HepG2 (cell line): Measurements from ENCODE around the gene CHKA. TPM values are rescaled to one million over a fixed set of nuclear protein-coding genes. Genes with fewer than 3 reads are reported as not detected.

ENCODE experiments used
- ATF7-NPFF ChIP-seq: sonication (generic); formaldehyde crosslinking; IDR thresholded peaks from 2 replicates; pipeline ENCODE4 v1.8.1; 2023; ENCODE audit warnings: mild to moderate bottlenecking, low read depth, missing genetic modification reagents, moderate library complexity
- CCAR2 ChIP-seq: fragments of 200-400 bp; formaldehyde crosslinking; optimal IDR thresholded peaks from 2 replicates; pipeline ENCODE3; 2018; ENCODE audit warnings: low read depth, mild to moderate bottlenecking, low read length, moderate library complexity
- CREM ChIP-seq, 2 experiments: sonication (generic) in 1 of 2; formaldehyde crosslinking in 1 of 2; IDR thresholded peaks; 2 replicates each; pipeline versions ENCODE4 v1.4.0 to v1.6.1; 2016 to 2020; ENCODE audit warnings: antibody characterized with exemption in 1 of 2, mild to moderate bottlenecking in 1 of 2, missing genetic modification reagents in 1 of 2
- HMG20B ChIP-seq: conservative IDR thresholded peaks from 2 replicates; pipeline ENCODE4 v1.6.1; 2016; ENCODE audit warnings: missing genetic modification reagents, missing compliant biosample characterization
- JARID2 ChIP-seq: sonication (generic); formaldehyde crosslinking; IDR thresholded peaks from 2 replicates; pipeline ENCODE4 v1.8.1; 2023; ENCODE audit warnings: missing genetic modification reagents, inconsistent platforms; ENCODE audit not compliant: insufficient replicate concordance
- SOX6 ChIP-seq, 2 experiments: fragments of 450-650 bp in 1 of 2; sonication (generic) in 1 of 2; formaldehyde crosslinking in 1 of 2; IDR thresholded peaks; 2 replicates each; pipeline versions ENCODE4 v1.4.0 to v1.6.1; 2017 to 2020; ENCODE audit warnings: antibody characterized with exemption in 1 of 2, mild to moderate bottlenecking in 1 of 2, missing genetic modification reagents in 1 of 2
- TBX2 ChIP-seq: sonication (generic); formaldehyde crosslinking; IDR thresholded peaks from 2 replicates; pipeline ENCODE4 v1.5.0; 2020; ENCODE audit warnings: missing genetic modification reagents, mild to moderate bottlenecking, borderline replicate concordance
- ZNF501 ChIP-seq: sonication (generic); formaldehyde crosslinking; IDR thresholded peaks from 2 replicates; pipeline ENCODE4 v1.5.1; 2020; ENCODE audit warnings: mild to moderate bottlenecking, moderate library complexity, missing genetic modification reagents
- ZNF510 ChIP-seq: sonication (generic); formaldehyde crosslinking; IDR thresholded peaks from 2 replicates; pipeline ENCODE4 v1.4.0; 2020; ENCODE audit warnings: low read depth, mild to moderate bottlenecking, missing genetic modification reagents
- polyA plus RNA-seq, 8 experiments: library from polyadenylated mRNA; depleted of rRNA in 3 of 8; stranded (reverse) in 7 of 8; unstranded in 1 of 8; fragments of >200 nt; fragmentation: Illumina TruSeq in 4 of 8; extraction: Trizol in 4 of 8; gene quantifications; 2 replicates each; pipeline versions ENCODE4 v1.2.1 to v1.2.3, GENCODE V29; 2011 to 2016; ENCODE audit warnings: low read depth in 4 of 8, missing spikeins in 1 of 8, mixed read lengths in 1 of 8; ENCODE audit not compliant: insufficient read depth in 1 of 8
- total RNA-seq, 5 experiments: library from RNA; depleted of rRNA; stranded (reverse); fragments of >200 nt; fragmentation: Illumina TruSeq; extraction: Trizol; gene quantifications; 2 replicates each; pipeline ENCODE4 v1.2.3, GENCODE V29; 2016; ENCODE audit warnings: low read depth in 1 of 5
- TF ChIP-seq, protein P1 (sequence below): sonication (generic); formaldehyde crosslinking; IDR thresholded peaks from 2 replicates; pipeline ENCODE4 v1.4.0; 2020; ENCODE audit warnings: mild to moderate bottlenecking, missing genetic modification reagents
- TF ChIP-seq, protein P2 (sequence below): sonication (generic); formaldehyde crosslinking; IDR thresholded peaks from 2 replicates; pipeline ENCODE4 v1.5.0; 2020; ENCODE audit warnings: mild to moderate bottlenecking, missing genetic modification reagents
- TF ChIP-seq, protein P3 (sequence below): IDR thresholded peaks from 2 replicates; pipeline ENCODE4 v1.6.1; 2016; ENCODE audit warnings: low read depth, missing genetic modification reagents, missing compliant biosample characterization
- TF ChIP-seq, protein P4 (sequence below): sonication (generic); formaldehyde crosslinking; IDR thresholded peaks from 2 replicates; pipeline ENCODE4 v1.5.0; 2020; ENCODE audit warnings: missing genetic modification reagents

The CHKA gene
- total and polyA plus RNA-seq, 2 of the 13 experiments (the other 11 are each of a cell fraction or from before 2014, with no cell fraction given) = 71.6 to 92.7 TPM

DNA sequence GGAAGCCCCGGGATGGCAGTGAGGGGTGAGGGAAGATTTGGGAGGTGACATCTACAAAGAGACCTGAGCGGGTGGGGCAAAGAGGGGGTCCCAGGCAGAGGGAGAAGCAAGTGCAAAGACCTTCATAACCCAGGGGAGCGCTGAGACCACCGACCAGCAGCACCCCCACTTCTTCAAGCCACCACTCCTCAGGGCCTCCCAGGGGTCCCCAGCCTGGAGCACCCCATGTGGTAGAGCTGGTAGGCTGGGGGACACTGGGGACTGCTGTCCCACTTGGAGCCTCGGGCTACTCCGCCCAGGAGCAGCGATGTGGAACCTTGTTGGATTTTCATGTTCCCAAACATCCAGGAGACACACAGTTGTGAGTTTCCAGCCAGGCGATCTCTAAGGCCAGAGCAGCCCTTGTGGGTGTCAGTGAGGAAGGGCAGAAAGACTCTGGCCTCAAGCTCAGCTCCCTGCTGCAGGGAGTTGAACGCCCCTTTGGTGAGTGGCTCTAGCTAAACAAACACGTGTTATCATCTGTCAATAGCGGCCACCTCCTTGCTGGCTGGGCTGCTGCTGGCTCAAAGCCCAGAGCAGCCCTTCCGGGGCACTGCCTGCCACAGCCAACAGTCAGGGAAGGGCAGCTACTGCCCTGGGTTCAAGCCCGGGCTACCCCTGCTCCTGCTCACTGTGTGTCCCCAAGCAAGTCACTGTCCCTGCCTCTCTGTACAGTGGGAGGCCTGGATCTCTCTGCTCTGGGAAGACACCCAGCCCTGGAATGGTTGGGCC lies 25.7 kb upstream of the CHKA start (continued):
- TF ChIP-seq, protein P1, sequence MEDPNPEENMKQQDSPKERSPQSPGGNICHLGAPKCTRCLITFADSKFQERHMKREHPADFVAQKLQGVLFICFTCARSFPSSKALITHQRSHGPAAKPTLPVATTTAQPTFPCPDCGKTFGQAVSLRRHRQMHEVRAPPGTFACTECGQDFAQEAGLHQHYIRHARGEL (CRISPR knock-in tag) = no peak
- TF ChIP-seq JARID2 (CRISPR knock-in tag) (no peak), CCAR2 (no peak), CREM (IDR thresholded peaks at IDR 0.05) (peak; percentile 82; the same call in 1 of the 2 replicates), CREM (CRISPR knock-in tag; IDR thresholded peaks at IDR 0.05) (no peak), HMG20B (CRISPR knock-in tag) (no peak; the same call in 1 of the 2 replicates), TBX2 (CRISPR knock-in tag) (peak; percentile 95), SOX6 (IDR thresholded peaks at IDR 0.05) (no peak), SOX6 (CRISPR knock-in tag; IDR thresholded peaks at IDR 0.05) (peak; percentile 90), ZNF501 (CRISPR knock-in tag) (no peak), ZNF510 (CRISPR knock-in tag) (no peak), ATF7-NPFF (peak; percentile 63; the same call in 1 of the 2 replicates)
- TF ChIP-seq, protein P2, sequence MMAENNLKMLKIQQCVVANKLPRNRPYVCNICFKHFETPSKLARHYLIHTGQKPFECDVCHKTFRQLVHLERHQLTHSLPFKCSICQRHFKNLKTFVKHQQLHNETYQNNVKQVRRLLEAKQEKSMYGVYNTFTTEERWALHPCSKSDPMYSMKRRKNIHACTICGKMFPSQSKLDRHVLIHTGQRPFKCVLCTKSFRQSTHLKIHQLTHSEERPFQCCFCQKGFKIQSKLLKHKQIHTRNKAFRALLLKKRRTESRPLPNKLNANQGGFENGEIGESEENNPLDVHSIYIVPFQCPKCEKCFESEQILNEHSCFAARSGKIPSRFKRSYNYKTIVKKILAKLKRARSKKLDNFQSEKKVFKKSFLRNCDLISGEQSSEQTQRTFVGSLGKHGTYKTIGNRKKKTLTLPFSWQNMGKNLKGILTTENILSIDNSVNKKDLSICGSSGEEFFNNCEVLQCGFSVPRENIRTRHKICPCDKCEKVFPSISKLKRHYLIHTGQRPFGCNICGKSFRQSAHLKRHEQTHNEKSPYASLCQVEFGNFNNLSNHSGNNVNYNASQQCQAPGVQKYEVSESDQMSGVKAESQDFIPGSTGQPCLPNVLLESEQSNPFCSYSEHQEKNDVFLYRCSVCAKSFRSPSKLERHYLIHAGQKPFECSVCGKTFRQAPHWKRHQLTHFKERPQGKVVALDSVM (CRISPR knock-in tag) = peak; percentile 76
- TF ChIP-seq, protein P3, sequence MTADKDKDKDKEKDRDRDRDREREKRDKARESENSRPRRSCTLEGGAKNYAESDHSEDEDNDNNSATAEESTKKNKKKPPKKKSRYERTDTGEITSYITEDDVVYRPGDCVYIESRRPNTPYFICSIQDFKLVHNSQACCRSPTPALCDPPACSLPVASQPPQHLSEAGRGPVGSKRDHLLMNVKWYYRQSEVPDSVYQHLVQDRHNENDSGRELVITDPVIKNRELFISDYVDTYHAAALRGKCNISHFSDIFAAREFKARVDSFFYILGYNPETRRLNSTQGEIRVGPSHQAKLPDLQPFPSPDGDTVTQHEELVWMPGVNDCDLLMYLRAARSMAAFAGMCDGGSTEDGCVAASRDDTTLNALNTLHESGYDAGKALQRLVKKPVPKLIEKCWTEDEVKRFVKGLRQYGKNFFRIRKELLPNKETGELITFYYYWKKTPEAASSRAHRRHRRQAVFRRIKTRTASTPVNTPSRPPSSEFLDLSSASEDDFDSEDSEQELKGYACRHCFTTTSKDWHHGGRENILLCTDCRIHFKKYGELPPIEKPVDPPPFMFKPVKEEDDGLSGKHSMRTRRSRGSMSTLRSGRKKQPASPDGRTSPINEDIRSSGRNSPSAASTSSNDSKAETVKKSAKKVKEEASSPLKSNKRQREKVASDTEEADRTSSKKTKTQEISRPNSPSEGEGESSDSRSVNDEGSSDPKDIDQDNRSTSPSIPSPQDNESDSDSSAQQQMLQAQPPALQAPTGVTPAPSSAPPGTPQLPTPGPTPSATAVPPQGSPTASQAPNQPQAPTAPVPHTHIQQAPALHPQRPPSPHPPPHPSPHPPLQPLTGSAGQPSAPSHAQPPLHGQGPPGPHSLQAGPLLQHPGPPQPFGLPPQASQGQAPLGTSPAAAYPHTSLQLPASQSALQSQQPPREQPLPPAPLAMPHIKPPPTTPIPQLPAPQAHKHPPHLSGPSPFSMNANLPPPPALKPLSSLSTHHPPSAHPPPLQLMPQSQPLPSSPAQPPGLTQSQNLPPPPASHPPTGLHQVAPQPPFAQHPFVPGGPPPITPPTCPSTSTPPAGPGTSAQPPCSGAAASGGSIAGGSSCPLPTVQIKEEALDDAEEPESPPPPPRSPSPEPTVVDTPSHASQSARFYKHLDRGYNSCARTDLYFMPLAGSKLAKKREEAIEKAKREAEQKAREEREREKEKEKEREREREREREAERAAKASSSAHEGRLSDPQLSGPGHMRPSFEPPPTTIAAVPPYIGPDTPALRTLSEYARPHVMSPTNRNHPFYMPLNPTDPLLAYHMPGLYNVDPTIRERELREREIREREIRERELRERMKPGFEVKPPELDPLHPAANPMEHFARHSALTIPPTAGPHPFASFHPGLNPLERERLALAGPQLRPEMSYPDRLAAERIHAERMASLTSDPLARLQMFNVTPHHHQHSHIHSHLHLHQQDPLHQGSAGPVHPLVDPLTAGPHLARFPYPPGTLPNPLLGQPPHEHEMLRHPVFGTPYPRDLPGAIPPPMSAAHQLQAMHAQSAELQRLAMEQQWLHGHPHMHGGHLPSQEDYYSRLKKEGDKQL (CRISPR knock-in tag) = peak; percentile 74
- TF ChIP-seq, protein P4, sequence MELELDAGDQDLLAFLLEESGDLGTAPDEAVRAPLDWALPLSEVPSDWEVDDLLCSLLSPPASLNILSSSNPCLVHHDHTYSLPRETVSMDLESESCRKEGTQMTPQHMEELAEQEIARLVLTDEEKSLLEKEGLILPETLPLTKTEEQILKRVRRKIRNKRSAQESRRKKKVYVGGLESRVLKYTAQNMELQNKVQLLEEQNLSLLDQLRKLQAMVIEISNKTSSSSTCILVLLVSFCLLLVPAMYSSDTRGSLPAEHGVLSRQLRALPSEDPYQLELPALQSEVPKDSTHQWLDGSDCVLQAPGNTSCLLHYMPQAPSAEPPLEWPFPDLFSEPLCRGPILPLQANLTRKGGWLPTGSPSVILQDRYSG = no peak
